Stimulated activated CD8-positive, alpha-beta memory T cell treated with anti-CD3 and anti-CD28 coated beads, Interleukin-4, amount 100 ng/mL, for 1 hour (primary cell): ENCODE data around the gene NACAD.

Experiments
- DNase-seq, 2 donors: peaks; one replicate each; pipeline ENCODE4 v3.0.0-alpha.2; 2020; ENCODE audit warnings: low read depth in 2 of 2, low spot score in 1 of 2

NACAD gene

GRCh38 chr7:45088821-45089340 lies at the start of gene NACAD:
Gene NACAD, minus strand, starts transcription at chr7:45088969. Its CDS starts 75 bp downstream, at chr7:45088894.
- DNase-seq = no peak

- DNase-seq = peak in 1 of 2 donors; percentile 36
Measured at GRCh38 chr7:45136106-45137060, 47.6 kb upstream of the NACAD start.

- DNase-seq = no peak
Measured at GRCh38 chr7:45133877-45134276, 45.1 kb upstream of the NACAD start.

GRCh38 chr7:45133352-45133751 lies 44.6 kb upstream of the NACAD start:
- no peak for DNase-seq

- DNase-seq = no peak
Measured at GRCh38 chr7:45132708-45133320, 44.0 kb upstream of the NACAD start.

GRCh38 chr7:45131891-45132290 lies 43.1 kb upstream of the NACAD start:
- DNase-seq = no peak

GRCh38 chr7:45130910-45131309 lies 42.1 kb upstream of the NACAD start:
- DNase-seq = no peak

GRCh38 chr7:45129906-45130305 lies 41.1 kb upstream of the NACAD start:
- DNase-seq = no peak

GRCh38 chr7:45129181-45129800 lies 40.5 kb upstream of the NACAD start:
- no peak for DNase-seq

- DNase-seq = no peak
Measured at GRCh38 chr7:45126920-45127319, 38.2 kb upstream of the NACAD start.

- DNase-seq = no peak
Measured at GRCh38 chr7:45126201-45126600, 37.4 kb upstream of the NACAD start.

GRCh38 chr7:45125193-45125904 lies 36.6 kb upstream of the NACAD start:
- DNase-seq = no peak

GRCh38 chr7:45123913-45124710 lies 35.3 kb upstream of the NACAD start:
- DNase-seq = no peak

GRCh38 chr7:45122975-45123860 lies 34.4 kb upstream of the NACAD start:
- no peak for DNase-seq

- DNase-seq = no peak
Measured at GRCh38 chr7:45119550-45119949, 30.8 kb upstream of the NACAD start.

GRCh38 chr7:45118889-45119331 lies 30.1 kb upstream of the NACAD start:
- no peak for DNase-seq

GRCh38 chr7:45118292-45118691 lies 29.5 kb upstream of the NACAD start:
- DNase-seq = no peak

GRCh38 chr7:45117582-45117981 lies 28.8 kb upstream of the NACAD start:
- no peak for DNase-seq

GRCh38 chr7:45116048-45116447 lies 27.3 kb upstream of the NACAD start:
- no peak for DNase-seq
